ENCODE results near the gene TMEM217. TPM values are rescaled to one million over a fixed set of nuclear protein-coding genes. Genes with fewer than 3 reads are reported as not detected.
A peak's percentile ranks its signal among the peaks of the same experiment; 100 is the strongest.

The TMEM217 gene
- total RNA-seq, 5 donors from 2014 or later (not counting 1 experiment from before 2014, with no cell fraction given): 0.22 to 1.3 (median 0.49) TPM

DNA sequence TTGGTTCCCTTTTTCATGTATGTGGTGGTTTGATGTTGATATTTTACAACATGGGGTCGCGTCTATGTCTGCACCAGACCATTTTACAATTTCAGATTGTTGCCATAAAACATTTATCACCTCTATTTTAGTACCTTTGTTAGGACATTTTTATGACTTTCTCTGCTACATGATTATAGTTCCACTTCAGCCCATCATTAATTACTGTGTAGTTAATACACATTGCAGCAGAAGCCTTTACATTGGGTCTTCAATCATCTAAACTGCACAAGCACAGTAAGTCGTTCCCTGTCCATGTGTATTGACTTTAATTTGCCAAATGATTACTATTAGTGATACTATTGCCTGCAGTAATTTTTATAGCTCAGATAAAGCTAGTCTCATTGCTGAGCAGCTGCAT, 15.7 kb upstream of the TMEM217 start:
- H3K9me3 Mint-ChIP-seq: no peaks in the 10 kb centered on the region
- H3K4me1 Mint-ChIP-seq: peaks cover 48 to 68% (median 53%) of the 10 kb centered on the region in 3 donors
- ATAC-seq (replicated peaks in 1 of 4): no peak
- POLR2A ChIA-PET: no interaction called here
- CTCF ChIA-PET: no interaction called here
- Histone ChIP-seq H3K27me3 (replicated peaks in 1 of 2; ENCODE audit: control insufficient read depth in 2 of 2, extremely low read depth in 1 of 2, insufficient read depth in 2 of 2, low read length in 1 of 2) (no peaks in the 10 kb centered on the region), H3K9me3 (no peaks in the 10 kb centered on the region), H3K36me3 (ENCODE audit: control insufficient read depth in 2 of 2, extremely low read depth in 1 of 2, insufficient read depth in 1 of 2, low read length in 1 of 2) (peaks cover 0 to 14% of the 10 kb centered on the region in 2 donors), H3K27ac (ENCODE audit: low read length) (no peak overlapping the region), H3K4me1 (ENCODE audit: control insufficient read depth in 1 of 2, extremely low read depth in 1 of 2, insufficient read depth in 2 of 2, low read length in 2 of 2) (peaks cover 10 to 11% of the 10 kb centered on the region in 2 experiments), H3K4me3 (ENCODE audit: control insufficient read depth in 1 of 2, extremely low read depth in 1 of 2, low read length in 1 of 2) (no peak overlapping the region)
- no peak overlapping the region for H3K4me3 Mint-ChIP-seq
- no peak overlapping the region for H3K27ac Mint-ChIP-seq
- no peaks in the 10 kb centered on the region for H3K27me3 Mint-ChIP-seq
- H3K36me3 Mint-ChIP-seq: peaks cover 27% of the 10 kb centered on the region
- DNase-seq: no peak
- no CpG with 5 or more reads among the region's 3 CpGs for WGBS (ENCODE audit: insufficient coverage)

DNA sequence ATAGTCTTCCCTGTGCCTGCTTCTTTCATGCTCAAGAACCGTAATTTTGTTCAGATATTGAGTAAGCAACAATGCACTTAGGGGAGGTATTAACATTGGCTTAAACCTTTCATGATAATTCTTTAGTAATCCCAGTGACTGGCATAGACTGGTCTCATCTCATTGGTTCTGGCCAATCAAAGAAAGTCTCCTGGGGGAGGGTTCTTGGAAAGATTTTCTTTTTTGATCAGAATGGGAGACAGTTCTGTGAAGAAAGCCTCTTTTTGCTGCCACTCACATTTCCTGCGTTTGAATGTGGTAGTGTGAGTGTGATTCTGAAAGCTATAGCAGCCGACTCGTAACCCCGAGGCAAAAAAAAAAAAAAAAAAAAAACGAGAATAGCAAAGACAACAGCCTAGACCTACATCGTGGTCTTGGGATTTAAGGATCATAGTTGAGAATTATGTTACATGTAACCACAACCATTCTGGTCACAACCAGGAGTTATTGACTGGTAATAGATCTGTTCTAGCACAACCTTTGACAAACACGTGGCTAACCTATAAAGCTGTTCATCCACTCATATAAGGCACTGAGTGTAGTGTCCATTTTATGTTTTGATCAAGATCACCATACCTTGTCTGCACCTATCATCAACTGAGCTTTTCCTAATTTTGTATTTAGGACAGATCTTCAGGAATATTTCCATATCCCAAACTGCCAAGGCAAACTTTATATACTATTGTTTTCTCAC, 15.1 kb upstream of the TMEM217 start:
- Histone ChIP-seq H3K4me3 (ENCODE audit: control insufficient read depth in 1 of 2, extremely low read depth in 1 of 2, low read length in 1 of 2) (no peak overlapping the region), H3K27me3 (replicated peaks in 1 of 2; ENCODE audit: control insufficient read depth in 2 of 2, extremely low read depth in 1 of 2, insufficient read depth in 2 of 2, low read length in 1 of 2) (no peaks in the 10 kb centered on the region), H3K4me1 (ENCODE audit: control insufficient read depth in 1 of 2, extremely low read depth in 1 of 2, insufficient read depth in 2 of 2, low read length in 2 of 2) (peaks cover 10 to 11% of the 10 kb centered on the region in 2 experiments), H3K36me3 (ENCODE audit: control insufficient read depth in 2 of 2, extremely low read depth in 1 of 2, insufficient read depth in 1 of 2, low read length in 1 of 2) (peaks cover 0 to 14% of the 10 kb centered on the region in 2 donors), H3K9me3 (no peaks in the 10 kb centered on the region), H3K27ac (ENCODE audit: low read length) (no peak overlapping the region)
- H3K9me3 Mint-ChIP-seq: no peaks in the 10 kb centered on the region
- H3K4me3 Mint-ChIP-seq: peak overlapping the region in 2 of 3 donors; percentile 21 to 45
- DNase-seq (no peak), ATAC-seq (replicated peaks in 1 of 4) (peak in 1 of 4 experiments; percentile 66)
- ChIA-PET POLR2A (interaction anchor here in 1 of 2 donors (0.6 kb wide), 1 partner anchor 315 kb away, joined by 6 read pairs; no protein-coding TSS in a partner anchor), CTCF (interaction anchor here (0.6 to 0.7 kb wide), 3 partner anchors 252 to 966 kb away, joined by 4 to 5 read pairs (median 5); no protein-coding TSS in a partner anchor)
- no peaks in the 10 kb centered on the region for H3K27me3 Mint-ChIP-seq
- H3K27ac Mint-ChIP-seq: peak overlapping the region in 1 of 2 donors; percentile 19
- H3K36me3 Mint-ChIP-seq: peaks cover 33% of the 10 kb centered on the region
- peaks cover 48 to 74% (median 48%) of the 10 kb centered on the region in 3 donors for H3K4me1 Mint-ChIP-seq
- WGBS (ENCODE audit: insufficient coverage): no CpG with 5 or more reads among the region's 8 CpGs

DNA sequence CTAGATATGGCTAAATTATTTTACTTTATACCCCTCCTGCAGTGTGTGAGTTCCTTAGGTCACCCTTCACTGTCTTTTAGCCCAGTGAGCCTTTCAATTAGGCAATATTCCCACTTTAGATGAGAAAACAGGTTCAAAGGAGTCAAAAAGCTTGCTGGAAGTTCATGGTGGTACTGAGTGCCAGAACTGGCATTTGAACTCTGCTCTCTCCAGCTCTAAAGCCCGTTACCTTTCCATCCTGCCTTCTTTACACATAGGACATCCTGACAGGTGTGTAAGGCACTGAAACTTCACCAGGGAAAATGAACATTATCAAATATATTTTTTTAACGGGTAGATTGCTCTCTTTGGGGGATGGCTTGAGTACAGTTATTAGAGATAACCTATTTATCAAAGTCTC, 11.2 kb upstream of the TMEM217 start:
- peaks cover 0 to 16% of the 10 kb centered on the region in 2 donors for H3K36me3 ChIP-seq (ENCODE audit: control insufficient read depth in 2 of 2, extremely low read depth in 1 of 2, insufficient read depth in 1 of 2, low read length in 1 of 2)
- H3K27me3 ChIP-seq (replicated peaks in 1 of 2; ENCODE audit: control insufficient read depth in 2 of 2, extremely low read depth in 1 of 2, insufficient read depth in 2 of 2, low read length in 1 of 2): no peaks in the 10 kb centered on the region
- DNase-seq (no peak), ATAC-seq (replicated peaks in 1 of 4) (no peak)
- H3K9me3 Mint-ChIP-seq: no peaks in the 10 kb centered on the region
- peaks cover 38 to 69% (median 46%) of the 10 kb centered on the region in 3 donors for H3K4me1 Mint-ChIP-seq
- ChIA-PET POLR2A (no interaction called here), CTCF (no interaction called here)
- H3K9me3 ChIP-seq: no peaks in the 10 kb centered on the region
- H3K27ac Mint-ChIP-seq: no peak overlapping the region
- H3K27ac ChIP-seq (ENCODE audit: low read length): no peak overlapping the region
- no CpG with 5 or more reads among the region's 2 CpGs for WGBS (ENCODE audit: insufficient coverage)
- H3K4me3 ChIP-seq (ENCODE audit: control insufficient read depth in 1 of 2, extremely low read depth in 1 of 2, low read length in 1 of 2): no peak overlapping the region
- peaks cover 3 to 7% of the 10 kb centered on the region in 2 experiments for H3K4me1 ChIP-seq (ENCODE audit: control insufficient read depth in 1 of 2, extremely low read depth in 1 of 2, insufficient read depth in 2 of 2, low read length in 2 of 2)
- no peaks in the 10 kb centered on the region for H3K27me3 Mint-ChIP-seq
- H3K4me3 Mint-ChIP-seq: no peak overlapping the region
- H3K36me3 Mint-ChIP-seq: peaks cover 30% of the 10 kb centered on the region

DNA sequence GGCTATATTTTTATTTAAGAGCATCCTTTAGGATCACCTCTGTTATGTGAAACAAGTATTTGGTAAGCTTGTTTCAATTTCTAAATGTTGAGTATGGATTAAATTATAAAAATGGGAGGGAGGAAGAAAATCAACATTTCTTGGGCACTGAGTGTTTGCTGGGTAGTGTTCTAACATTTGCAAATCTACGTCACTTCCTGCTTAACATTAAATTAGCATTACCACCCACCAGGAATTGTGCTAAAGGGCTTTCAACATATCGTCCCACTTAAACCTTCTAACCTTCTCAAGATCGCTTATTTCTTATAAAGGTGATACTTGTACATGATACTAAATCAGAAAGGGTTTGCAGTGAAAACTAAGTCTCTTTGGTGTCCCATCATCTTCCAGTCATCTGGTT, 7.9 kb upstream of the TMEM217 start:
- Mint-ChIP-seq H3K27ac (no peak overlapping the region), H3K4me3 (no peak overlapping the region), H3K36me3 (peaks cover 32% of the 10 kb centered on the region), H3K4me1 (peaks cover 37 to 63% (median 42%) of the 10 kb centered on the region in 3 donors), H3K9me3 (no peaks in the 10 kb centered on the region), H3K27me3 (no peaks in the 10 kb centered on the region)
- ChIA-PET POLR2A (no interaction called here), CTCF (no interaction called here)
- Histone ChIP-seq H3K27ac (ENCODE audit: low read length) (no peak overlapping the region), H3K36me3 (ENCODE audit: control insufficient read depth in 2 of 2, extremely low read depth in 1 of 2, insufficient read depth in 1 of 2, low read length in 1 of 2) (peaks cover 0 to 16% of the 10 kb centered on the region in 2 donors), H3K4me3 (ENCODE audit: control insufficient read depth in 1 of 2, extremely low read depth in 1 of 2, low read length in 1 of 2) (no peak overlapping the region), H3K4me1 (ENCODE audit: control insufficient read depth in 1 of 2, extremely low read depth in 1 of 2, insufficient read depth in 2 of 2, low read length in 2 of 2) (no peaks in the 10 kb centered on the region), H3K27me3 (replicated peaks in 1 of 2; ENCODE audit: control insufficient read depth in 2 of 2, extremely low read depth in 1 of 2, insufficient read depth in 2 of 2, low read length in 1 of 2) (no peaks in the 10 kb centered on the region), H3K9me3 (no peaks in the 10 kb centered on the region)
- ATAC-seq (replicated peaks in 1 of 4) (no peak), DNase-seq (no peak)
- no CpG with 5 or more reads among the region's 3 CpGs for WGBS (ENCODE audit: insufficient coverage)

DNA sequence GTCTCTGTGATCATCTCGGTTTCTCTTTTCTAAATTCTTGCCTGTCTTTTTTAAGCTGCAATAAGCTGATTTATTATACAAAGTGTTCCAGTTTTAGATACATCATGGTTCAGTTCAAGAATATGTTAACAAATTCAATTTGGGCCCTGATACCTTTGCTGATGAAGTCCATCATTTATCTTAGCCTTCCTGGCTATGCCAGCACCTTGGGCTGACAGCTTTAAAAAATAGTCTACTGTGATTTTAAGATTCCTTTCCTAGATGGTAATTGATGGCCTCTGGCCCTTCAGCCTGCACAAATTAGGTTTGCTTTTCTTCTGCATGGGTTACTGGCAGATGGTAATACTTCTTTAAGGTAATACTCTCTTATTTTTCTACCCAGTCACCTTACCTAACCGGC, 7.1 kb upstream of the TMEM217 start:
- Histone ChIP-seq H3K4me1 (ENCODE audit: control insufficient read depth in 1 of 2, extremely low read depth in 1 of 2, insufficient read depth in 2 of 2, low read length in 2 of 2) (peaks cover 0 to 2% of the 10 kb centered on the region in 2 experiments), H3K9me3 (no peaks in the 10 kb centered on the region), H3K27me3 (replicated peaks in 1 of 2; ENCODE audit: control insufficient read depth in 2 of 2, extremely low read depth in 1 of 2, insufficient read depth in 2 of 2, low read length in 1 of 2) (no peaks in the 10 kb centered on the region), H3K27ac (ENCODE audit: low read length) (no peak overlapping the region), H3K36me3 (ENCODE audit: control insufficient read depth in 2 of 2, extremely low read depth in 1 of 2, insufficient read depth in 1 of 2, low read length in 1 of 2) (peaks cover 0 to 13% of the 10 kb centered on the region in 2 donors), H3K4me3 (ENCODE audit: control insufficient read depth in 1 of 2, extremely low read depth in 1 of 2, low read length in 1 of 2) (no peak overlapping the region)
- CTCF ChIA-PET: no interaction called here
- Mint-ChIP-seq H3K4me1 (peaks cover 40 to 59% (median 46%) of the 10 kb centered on the region in 3 donors), H3K4me3 (no peak overlapping the region), H3K36me3 (peaks cover 27% of the 10 kb centered on the region), H3K27ac (no peak overlapping the region), H3K27me3 (no peaks in the 10 kb centered on the region), H3K9me3 (no peaks in the 10 kb centered on the region)
- ATAC-seq (replicated peaks in 1 of 4) (no peak), DNase-seq (no peak)
- WGBS (ENCODE audit: insufficient coverage): 100% methylated on average over 1 of the region's 2 CpGs
- POLR2A ChIA-PET: interaction anchor here (0.5 to 0.6 kb wide), 2 partner anchors 301 to 1722 kb away, joined by 3 to 4 read pairs; no protein-coding TSS in a partner anchor

DNA sequence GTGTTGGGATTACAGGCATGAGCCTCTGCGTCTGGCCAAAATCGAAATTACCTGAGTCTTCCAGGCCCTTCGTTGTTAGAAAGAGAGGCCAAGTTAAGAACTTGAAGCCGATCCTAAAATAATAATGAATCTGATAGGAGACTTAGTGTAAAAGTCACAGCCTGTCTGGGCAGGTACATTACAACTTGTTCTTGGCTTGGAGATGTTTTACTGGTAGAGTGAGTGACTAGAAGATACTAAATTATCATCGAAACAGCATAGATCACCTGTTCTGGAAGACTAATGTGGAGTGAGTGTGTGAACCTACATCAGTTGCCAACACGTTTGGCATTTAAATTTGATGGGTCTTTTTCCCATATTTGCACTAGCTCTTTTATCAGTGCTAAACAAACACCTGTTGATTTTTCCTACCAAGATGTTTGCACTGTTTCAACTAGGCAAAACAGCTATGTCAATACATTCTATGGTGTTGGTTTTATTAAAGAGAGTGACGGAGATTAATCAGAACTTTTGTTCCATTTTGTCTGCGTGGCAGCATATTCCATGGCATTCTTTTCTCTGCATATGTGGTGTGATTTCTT, 4.6 kb upstream of the TMEM217 start:
- peaks cover 0 to 2% of the 10 kb centered on the region in 2 donors for H3K36me3 ChIP-seq (ENCODE audit: control insufficient read depth in 2 of 2, extremely low read depth in 1 of 2, insufficient read depth in 1 of 2, low read length in 1 of 2)
- ChIA-PET POLR2A (no interaction called here), CTCF (no interaction called here)
- no peaks in the 10 kb centered on the region for H3K9me3 ChIP-seq
- DNase-seq: no peak
- WGBS (ENCODE audit: insufficient coverage): 100% methylated on average over 4 of the region's 8 CpGs
- Mint-ChIP-seq H3K27me3 (no peaks in the 10 kb centered on the region), H3K27ac (no peak overlapping the region), H3K4me3 (no peak overlapping the region), H3K4me1 (peaks cover 56 to 63% (median 59%) of the 10 kb centered on the region in 3 donors), H3K9me3 (no peaks in the 10 kb centered on the region), H3K36me3 (peaks cover 11% of the 10 kb centered on the region)
- H3K27ac ChIP-seq (ENCODE audit: low read length): no peak overlapping the region
- H3K27me3 ChIP-seq (replicated peaks in 1 of 2; ENCODE audit: control insufficient read depth in 2 of 2, extremely low read depth in 1 of 2, insufficient read depth in 2 of 2, low read length in 1 of 2): no peaks in the 10 kb centered on the region
- no peak for ATAC-seq (replicated peaks in 1 of 4)
- no peak overlapping the region for H3K4me3 ChIP-seq (ENCODE audit: control insufficient read depth in 1 of 2, extremely low read depth in 1 of 2, low read length in 1 of 2)
- H3K4me1 ChIP-seq (ENCODE audit: control insufficient read depth in 1 of 2, extremely low read depth in 1 of 2, insufficient read depth in 2 of 2, low read length in 2 of 2): peaks cover 12 to 18% of the 10 kb centered on the region in 2 experiments

All from T-cell (primary cell).